ENCODE data around the gene KNL1.

The KNL1 gene

GRCh38 chr15:40597024-40597423 is 3.0 kb downstream of the KNL1 start:
- no peak for TF ChIP-seq CTCF (conservative IDR thresholded peaks at IDR 0.05; ENCODE audit: control insufficient read depth, insufficient read depth, low read depth, low read length)
- H3K4me3 ChIP-seq (ENCODE audit: control insufficient read depth, low read depth, low read length), result no peak overlapping the region
- no peak for DNase-seq (ENCODE audit: low read depth)

- TF ChIP-seq CTCF (conservative IDR thresholded peaks at IDR 0.05; ENCODE audit: control insufficient read depth, insufficient read depth, low read depth, low read length), result no peak
- no peak for DNase-seq (ENCODE audit: low read depth)
- no peak overlapping the region for H3K4me3 ChIP-seq (ENCODE audit: control insufficient read depth, low read depth, low read length)
Observed at GRCh38 chr15:40598126-40598525, 4.1 kb downstream of the KNL1 start.

- TF ChIP-seq CTCF (conservative IDR thresholded peaks at IDR 0.05; ENCODE audit: control insufficient read depth, insufficient read depth, low read depth, low read length), result no peak
- DNase-seq (ENCODE audit: low read depth), result no peak
Observed at GRCh38 chr15:40598672-40599071, 4.6 kb downstream of the KNL1 start.

GRCh38 chr15:40600956-40601355 is 6.9 kb downstream of the KNL1 start:
- no peak for DNase-seq (ENCODE audit: low read depth)
- H3K4me3 ChIP-seq (ENCODE audit: control insufficient read depth, low read depth, low read length), result no peak overlapping the region
- TF ChIP-seq CTCF (conservative IDR thresholded peaks at IDR 0.05; ENCODE audit: control insufficient read depth, insufficient read depth, low read depth, low read length), result no peak

More at GRCh38 chr15:40598672-40599071, 4.6 kb downstream of the KNL1 start:
- H3K4me3 ChIP-seq (ENCODE audit: control insufficient read depth, low read depth, low read length), result no peak overlapping the region

GRCh38 chr15:40603935-40604334 is 9.9 kb downstream of the KNL1 start:
- TF ChIP-seq CTCF (conservative IDR thresholded peaks at IDR 0.05; ENCODE audit: control insufficient read depth, insufficient read depth, low read depth, low read length), result no peak
- no peak for DNase-seq (ENCODE audit: low read depth)
- no peak overlapping the region for H3K4me3 ChIP-seq (ENCODE audit: control insufficient read depth, low read depth, low read length)

GRCh38 chr15:40613080-40613479 is 19.0 kb downstream of the KNL1 start:
- H3K4me3 ChIP-seq (ENCODE audit: control insufficient read depth, low read depth, low read length), result no peak overlapping the region
- no peak for TF ChIP-seq CTCF (conservative IDR thresholded peaks at IDR 0.05; ENCODE audit: control insufficient read depth, insufficient read depth, low read depth, low read length)
- DNase-seq (ENCODE audit: low read depth), result no peak

GRCh38 chr15:40618023-40618422 is 24.0 kb downstream of the KNL1 start:
- TF ChIP-seq CTCF (conservative IDR thresholded peaks at IDR 0.05; ENCODE audit: control insufficient read depth, insufficient read depth, low read depth, low read length), result no peak
- H3K4me3 ChIP-seq (ENCODE audit: control insufficient read depth, low read depth, low read length), result no peak overlapping the region
- no peak for DNase-seq (ENCODE audit: low read depth)
